Progenitor cell of endocrine pancreas (in vitro differentiated cells): Measurements from ENCODE around the gene MBNL1. TPM values are rescaled to one million over a fixed set of nuclear protein-coding genes. Genes with fewer than 3 reads are reported as not detected.

Experiments used
- DNase-seq: peaks from one replicate; pipeline ENCODE4 v3.0.0; 2021; ENCODE audit warnings: low spot score; ENCODE audit not compliant: unreplicated experiment
- H3K27ac Mint-ChIP-seq: 2 replicates; pipeline ENCODE4 v1.8.0; 2021; ENCODE audit warnings: mild to moderate bottlenecking, moderate library complexity, mixed read lengths
- H3K27me3 Mint-ChIP-seq: 2 replicates; pipeline ENCODE4 v1.8.0; 2021; ENCODE audit warnings: mixed read lengths
- H3K36me3 Mint-ChIP-seq: 2 replicates; pipeline ENCODE4 v1.8.0; 2022; ENCODE audit warnings: mixed read lengths; ENCODE audit not compliant: insufficient read depth
- H3K4me1 Mint-ChIP-seq: 2 replicates; pipeline ENCODE4 v1.8.0; 2021; ENCODE audit warnings: low read depth, mixed read lengths
- H3K4me3 Mint-ChIP-seq: 2 replicates; pipeline ENCODE4 v1.8.0; 2021; ENCODE audit warnings: low read depth, mild to moderate bottlenecking, moderate library complexity, mixed read lengths
- H3K9me3 Mint-ChIP-seq: 2 replicates; pipeline ENCODE4 v1.8.0; 2021; ENCODE audit warnings: low read depth, mixed read lengths
- total RNA-seq: library from RNA; stranded (reverse); gene quantifications from 2 replicates; pipeline ENCODE4 v1.2.1, GENCODE V29; 2021
- TF ChIP-seq, protein P1 (sequence below): fragments of 200-600 bp; sonication (generic); IDR thresholded peaks from one replicate; pipeline ENCODE4 v1.5.0; 2021; ENCODE audit warnings: antibody characterized with exemption, mild to moderate bottlenecking; ENCODE audit not compliant: unreplicated experiment

MBNL1 gene
- total RNA-seq, 1 donor from 2014 or later = 29.4 TPM

DNA sequence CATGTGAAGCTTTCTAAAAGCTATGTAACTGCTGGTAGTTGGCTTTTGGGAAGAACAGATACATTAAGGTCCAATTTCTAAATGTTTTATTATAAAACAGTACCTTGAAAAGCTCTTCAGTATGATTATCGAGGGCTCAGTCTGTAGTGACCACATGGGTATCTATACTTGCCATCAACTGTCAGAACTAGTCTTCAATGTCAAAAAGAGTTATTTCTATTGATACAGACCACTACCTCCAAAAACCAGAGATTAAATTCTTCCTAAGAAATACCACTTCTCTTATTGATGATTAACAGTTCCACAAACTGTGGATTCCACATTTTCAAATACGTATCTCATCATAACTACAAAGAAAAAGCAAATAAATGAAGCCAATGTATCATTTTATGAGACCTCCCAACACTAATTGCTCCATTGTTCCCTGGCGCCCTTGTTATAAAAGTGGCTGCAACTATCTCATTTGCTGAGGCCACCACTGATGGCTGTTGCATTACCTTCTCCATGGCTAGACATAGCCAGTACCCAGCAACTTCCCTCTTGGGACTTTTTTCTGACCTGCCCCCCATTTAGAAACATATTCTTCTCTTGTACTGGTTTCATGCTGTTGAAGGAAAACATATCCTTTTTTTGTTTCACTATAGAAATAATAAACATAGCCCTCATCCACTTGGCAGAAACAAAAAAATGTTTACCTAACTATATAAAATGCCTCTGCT is 33.9 kb upstream of the MBNL1 start:
- Mint-ChIP-seq H3K9me3 (peaks cover 3% of the 10 kb centered on the region), H3K36me3 (no peaks in the 10 kb centered on the region), H3K4me1 (no peaks in the 10 kb centered on the region), H3K4me3 (no peak overlapping the region), H3K27me3 (peaks cover 27% of the 10 kb centered on the region), H3K27ac (no peak overlapping the region)
- TF ChIP-seq, protein P1, sequence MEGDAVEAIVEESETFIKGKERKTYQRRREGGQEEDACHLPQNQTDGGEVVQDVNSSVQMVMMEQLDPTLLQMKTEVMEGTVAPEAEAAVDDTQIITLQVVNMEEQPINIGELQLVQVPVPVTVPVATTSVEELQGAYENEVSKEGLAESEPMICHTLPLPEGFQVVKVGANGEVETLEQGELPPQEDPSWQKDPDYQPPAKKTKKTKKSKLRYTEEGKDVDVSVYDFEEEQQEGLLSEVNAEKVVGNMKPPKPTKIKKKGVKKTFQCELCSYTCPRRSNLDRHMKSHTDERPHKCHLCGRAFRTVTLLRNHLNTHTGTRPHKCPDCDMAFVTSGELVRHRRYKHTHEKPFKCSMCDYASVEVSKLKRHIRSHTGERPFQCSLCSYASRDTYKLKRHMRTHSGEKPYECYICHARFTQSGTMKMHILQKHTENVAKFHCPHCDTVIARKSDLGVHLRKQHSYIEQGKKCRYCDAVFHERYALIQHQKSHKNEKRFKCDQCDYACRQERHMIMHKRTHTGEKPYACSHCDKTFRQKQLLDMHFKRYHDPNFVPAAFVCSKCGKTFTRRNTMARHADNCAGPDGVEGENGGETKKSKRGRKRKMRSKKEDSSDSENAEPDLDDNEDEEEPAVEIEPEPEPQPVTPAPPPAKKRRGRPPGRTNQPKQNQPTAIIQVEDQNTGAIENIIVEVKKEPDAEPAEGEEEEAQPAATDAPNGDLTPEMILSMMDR = no peak
- no peak for DNase-seq

DNA sequence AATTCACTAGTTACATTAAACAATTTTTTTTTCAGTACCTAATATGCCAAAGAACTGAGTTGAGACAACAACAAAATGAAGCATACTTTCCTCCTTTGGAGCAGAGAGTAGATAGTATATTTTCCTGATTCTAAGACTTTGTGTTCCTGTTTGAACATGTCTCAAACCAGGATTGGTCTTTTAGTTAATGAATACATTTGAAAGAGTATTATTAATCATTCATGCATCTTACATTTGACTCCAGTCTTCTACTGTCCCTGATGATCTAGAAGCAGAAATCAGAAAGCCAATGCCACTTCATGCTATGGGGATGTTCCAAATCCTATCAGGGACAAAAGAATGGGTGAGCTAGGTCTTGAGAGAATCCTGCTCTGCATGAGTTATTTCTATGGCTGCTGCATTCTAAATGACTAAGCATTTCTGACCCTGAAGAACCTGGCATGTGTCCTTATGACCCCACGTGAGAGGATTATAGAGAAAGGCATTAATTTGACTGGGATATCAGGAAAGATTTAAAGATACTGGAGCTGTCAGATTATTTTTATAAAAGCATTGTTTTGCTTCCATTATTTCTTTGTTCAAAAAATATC is 32.9 kb upstream of the MBNL1 start:
- H3K9me3 Mint-ChIP-seq = peaks cover 3% of the 10 kb centered on the region
- no peaks in the 10 kb centered on the region for H3K36me3 Mint-ChIP-seq
- peaks cover 20% of the 10 kb centered on the region for H3K27me3 Mint-ChIP-seq
- no peak for DNase-seq
- H3K27ac Mint-ChIP-seq = no peak overlapping the region
- H3K4me1 Mint-ChIP-seq = no peaks in the 10 kb centered on the region
- no peak overlapping the region for H3K4me3 Mint-ChIP-seq
- TF ChIP-seq, protein P1 = no peak

DNA sequence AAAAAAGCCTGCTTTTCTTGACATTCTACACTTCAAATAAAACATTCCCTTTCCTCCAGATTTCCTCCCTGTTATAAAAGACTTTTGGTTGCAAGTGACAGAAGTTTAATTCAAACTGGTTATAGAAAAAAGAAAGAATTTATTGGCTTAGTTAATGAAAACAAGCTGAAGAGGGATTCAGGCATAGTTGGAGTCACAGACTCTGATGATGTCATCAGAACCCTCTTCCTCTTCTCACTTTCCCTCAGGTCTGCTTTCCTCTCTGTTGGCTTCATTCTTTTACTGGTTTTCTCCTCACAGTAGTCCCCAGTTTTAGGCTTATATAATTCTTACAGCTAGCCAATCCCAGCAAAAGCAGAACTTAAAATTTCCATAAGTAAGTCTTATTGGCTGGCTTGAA is 32.0 kb upstream of the MBNL1 start:
- H3K36me3 Mint-ChIP-seq = no peaks in the 10 kb centered on the region
- peaks cover 19% of the 10 kb centered on the region for H3K27me3 Mint-ChIP-seq
- H3K9me3 Mint-ChIP-seq = peaks cover 3% of the 10 kb centered on the region
- H3K4me1 Mint-ChIP-seq = no peaks in the 10 kb centered on the region
- TF ChIP-seq, protein P1 = no peak
- H3K27ac Mint-ChIP-seq = no peak overlapping the region
- no peak overlapping the region for H3K4me3 Mint-ChIP-seq
- DNase-seq = no peak

DNA sequence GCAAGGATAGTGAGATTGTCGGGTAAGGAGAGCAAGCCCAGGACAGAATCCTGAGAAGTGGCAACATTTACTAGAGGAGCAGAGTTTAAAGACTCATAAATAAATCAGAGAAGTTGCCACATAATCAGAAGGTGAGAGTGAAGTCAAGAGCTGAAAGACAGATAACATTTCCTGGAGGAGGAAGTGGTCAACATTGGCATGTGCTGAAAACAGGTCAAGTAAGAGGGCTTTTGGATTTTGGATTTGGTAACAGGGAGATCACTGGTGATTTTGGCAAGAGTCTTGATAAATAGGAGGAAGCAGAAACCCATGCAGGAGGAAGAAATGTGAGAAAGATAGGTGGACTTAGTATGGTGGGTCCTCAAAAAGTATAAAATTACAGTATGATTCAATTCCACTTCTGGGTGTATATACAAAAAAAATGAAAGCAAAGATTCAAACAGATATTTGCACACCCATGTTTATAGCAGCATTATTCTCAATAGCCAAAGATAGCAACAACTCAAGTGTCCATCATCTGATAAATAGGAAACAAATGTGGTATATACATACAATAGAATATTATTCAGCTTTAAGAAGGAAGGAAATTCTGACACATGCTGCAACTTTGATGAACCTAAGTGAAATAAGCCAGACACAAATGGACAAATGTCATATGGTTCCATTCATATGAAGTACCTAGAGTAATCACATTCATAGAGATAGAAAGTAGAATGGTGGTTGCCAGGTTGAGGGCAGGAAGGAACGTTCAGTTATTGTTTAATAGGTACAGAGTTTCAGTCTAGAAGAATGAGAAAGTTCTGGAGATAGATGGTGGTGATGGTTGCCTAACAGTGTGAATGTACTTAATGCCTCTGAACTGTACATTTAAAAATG is 27.3 kb upstream of the MBNL1 start:
- no peaks in the 10 kb centered on the region for H3K4me1 Mint-ChIP-seq

DNA sequence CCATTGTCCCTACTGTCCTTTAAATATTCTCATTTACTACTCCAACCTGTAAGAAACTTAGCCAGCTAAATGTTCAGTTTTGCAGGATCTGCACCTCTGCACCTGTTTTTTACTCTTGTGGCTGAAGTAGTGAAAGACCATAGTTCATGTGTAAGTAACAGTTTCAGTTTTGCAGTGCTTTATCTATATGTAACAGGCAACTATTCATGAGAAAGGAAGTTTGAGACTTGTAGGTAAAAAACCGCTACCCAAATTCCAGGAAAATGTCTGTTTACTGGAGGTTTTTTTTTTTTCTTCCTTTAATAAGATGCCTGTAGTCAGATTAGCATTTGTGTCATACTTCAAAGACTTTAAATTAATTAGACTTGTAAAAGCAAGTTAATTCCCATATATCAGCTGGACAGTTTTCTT is 25.4 kb upstream of the MBNL1 start:
- DNase-seq = no peak
- TF ChIP-seq, protein P1 = no peak
- H3K27me3 Mint-ChIP-seq = peaks cover 19% of the 10 kb centered on the region
- no peak overlapping the region for H3K27ac Mint-ChIP-seq
- no peaks in the 10 kb centered on the region for H3K9me3 Mint-ChIP-seq
- H3K4me3 Mint-ChIP-seq = no peak overlapping the region
- H3K36me3 Mint-ChIP-seq = no peaks in the 10 kb centered on the region
- no peaks in the 10 kb centered on the region for H3K4me1 Mint-ChIP-seq

More for the DNA sequence above, 27.3 kb upstream of the MBNL1 start:
- TF ChIP-seq, protein P1 = no peak
- Mint-ChIP-seq H3K27ac (no peak overlapping the region), H3K9me3 (peaks cover 3% of the 10 kb centered on the region), H3K27me3 (peaks cover 22% of the 10 kb centered on the region), H3K4me3 (no peak overlapping the region), H3K36me3 (no peaks in the 10 kb centered on the region)
- DNase-seq = no peak
